Measurements from ENCODE around the gene STARD3.

DNA sequence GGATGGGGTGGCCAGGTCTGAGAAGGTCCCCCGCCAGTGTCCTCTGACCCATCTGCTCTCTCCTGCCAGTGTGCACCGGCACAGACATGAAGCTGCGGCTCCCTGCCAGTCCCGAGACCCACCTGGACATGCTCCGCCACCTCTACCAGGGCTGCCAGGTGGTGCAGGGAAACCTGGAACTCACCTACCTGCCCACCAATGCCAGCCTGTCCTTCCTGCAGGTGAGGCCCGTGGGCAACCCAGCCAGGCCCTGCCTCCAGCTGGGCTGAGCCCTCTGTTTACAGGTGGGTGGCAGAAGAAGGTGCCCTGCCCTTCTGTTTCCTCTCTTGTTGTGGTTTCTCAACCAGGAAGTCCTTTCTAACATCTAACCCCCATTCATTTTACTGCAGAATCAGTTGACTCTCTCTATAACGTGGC, 70.0 kb downstream of the STARD3 start:
- no peak for TF ChIP-seq EZH2 (IDR thresholded peaks at IDR 0.05; ENCODE audit: borderline replicate concordance, low read depth, low read length, severe bottlenecking)
- TF ChIP-seq CTCF (IDR thresholded peaks at IDR 0.05; ENCODE audit: extremely low read depth in 1 of 2, insufficient read depth in 1 of 2, low read depth in 1 of 2, low read length in 2 of 2): no peak
- no peak for TF ChIP-seq POLR2A (IDR thresholded peaks at IDR 0.05; ENCODE audit: low read depth, low read length)
- no peak for TF ChIP-seq FOS (IDR thresholded peaks at IDR 0.05; ENCODE audit: borderline replicate concordance, insufficient read depth, low read length)
- TF ChIP-seq POLR2AphosphoS5 (IDR thresholded peaks at IDR 0.05; ENCODE audit: insufficient read depth, low read depth, low read length): no peak
- TF ChIP-seq JUN (IDR thresholded peaks at IDR 0.05; ENCODE audit: borderline replicate concordance, insufficient read depth, insufficient read length, low read depth): no peak
- TF ChIP-seq, protein P1, sequence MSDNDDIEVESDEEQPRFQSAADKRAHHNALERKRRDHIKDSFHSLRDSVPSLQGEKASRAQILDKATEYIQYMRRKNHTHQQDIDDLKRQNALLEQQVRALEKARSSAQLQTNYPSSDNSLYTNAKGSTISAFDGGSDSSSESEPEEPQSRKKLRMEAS (IDR thresholded peaks at IDR 0.05; ENCODE audit: insufficient read depth, insufficient read length): no peak
- TF ChIP-seq GATA2 (IDR thresholded peaks at IDR 0.05; ENCODE audit: insufficient read depth, insufficient read length, low read depth, low read length): no peak

All from endothelial cell of umbilical vein (primary cell).